Peyer's patch (tissue), 4 donors: ENCODE results near the gene GEN1. TPM values are rescaled to one million over a fixed set of nuclear protein-coding genes. Genes with fewer than 3 reads are reported as not detected.

Experiments
- DNase-seq, 3 donors: peaks; one replicate each; pipeline ENCODE4 v3.0.0-alpha.2; 2017 to 2019
- H3K27ac ChIP-seq, 4 donors: fragments of 200-600 bp; sonication (generic); one replicate each; pipeline ENCODE4 v1.5.1; 2016 to 2019
- H3K27me3 ChIP-seq, 2 donors: fragments of 200-600 bp; sonication (generic); one replicate each; pipeline ENCODE4 v1.5.1; 2019
- H3K36me3 ChIP-seq, 3 donors: fragments of 200-600 bp; sonication (generic); one replicate each; pipeline ENCODE4 v1.5.1; 2016 to 2019
- H3K4me1 ChIP-seq, 4 donors: fragments of 200-600 bp; sonication (generic); one replicate each; pipeline ENCODE4 v1.5.1; 2016 to 2019
- H3K4me3 ChIP-seq, 4 donors: fragments of 200-600 bp; sonication (generic); 1 replicate in 3 of 4; 2 replicates in 1 of 4; pipeline ENCODE4 v1.5.1; 2016 to 2019; ENCODE audit warnings: mild to moderate bottlenecking in 1 of 4
- H3K9me3 ChIP-seq, 4 donors: fragments of 200-600 bp; sonication (generic); one replicate each; pipeline ENCODE4 v1.5.1; 2016 to 2019; ENCODE audit warnings: mild to moderate bottlenecking in 1 of 4
- POLR2A ChIP-seq, 2 donors: fragments of 450-650 bp; IDR thresholded peaks; one replicate each; pipeline ENCODE4 v1.5.1; 2017; ENCODE audit warnings: antibody characterized with exemption in 2 of 2, mild to moderate bottlenecking in 2 of 2, moderate library complexity in 2 of 2
- total RNA-seq, 4 donors: library from RNA; depleted of rRNA; stranded (reverse); fragments of >200 nt; gene quantifications; one replicate each; pipeline ENCODE4 v1.1.0, GENCODE V29; 2016
- TF ChIP-seq, protein P1 (sequence below), 6 experiments: fragments of 450-650 bp in 4 of 6; fragments of 200-600 bp in 2 of 6; sonication (generic) in 1 of 6; IDR thresholded peaks; one replicate each; pipeline ENCODE4 v1.5.1; 2017 to 2019; ENCODE audit warnings: antibody characterized with exemption in 6 of 6, mild to moderate bottlenecking in 3 of 6, moderate library complexity in 1 of 6

Gene GEN1
- total RNA-seq, 4 donors from 2014 or later: 16.8 to 40.2 (median 22.2) TPM

DNA sequence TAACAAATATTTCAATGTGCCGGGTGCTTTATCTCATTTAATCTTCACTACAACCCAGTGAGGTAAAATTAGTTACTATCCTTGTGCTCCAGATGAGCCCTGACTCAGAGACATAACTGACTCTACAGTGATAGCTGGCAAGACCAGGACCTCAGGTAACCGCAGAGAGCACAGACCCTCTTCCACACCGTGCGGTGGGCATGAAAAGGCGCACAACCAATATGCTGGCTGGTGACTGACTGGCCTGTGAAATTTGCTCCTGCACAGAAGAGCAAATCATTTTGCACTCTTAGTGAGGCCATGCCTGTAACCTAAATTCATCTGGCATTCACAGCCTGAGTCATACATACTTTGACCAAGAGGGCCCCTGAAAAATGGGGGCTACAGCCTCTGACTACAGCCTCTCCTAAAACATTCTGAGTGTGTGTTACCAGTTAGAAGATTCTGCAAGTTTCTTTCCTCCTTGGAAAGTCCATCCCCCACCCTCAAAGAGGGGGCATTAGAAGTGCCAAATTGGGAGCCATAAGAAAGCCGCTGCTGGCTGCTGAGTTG lies 39.9 kb downstream of the GEN1 start:
- Histone ChIP-seq H3K27me3 (no peaks in the 10 kb centered on the region), H3K36me3 (no peaks in the 10 kb centered on the region), H3K27ac (no peak overlapping the region), H3K4me1 (no peaks in the 10 kb centered on the region), H3K9me3 (no peaks in the 10 kb centered on the region), H3K4me3 (no peak overlapping the region)
- TF ChIP-seq, protein P1, sequence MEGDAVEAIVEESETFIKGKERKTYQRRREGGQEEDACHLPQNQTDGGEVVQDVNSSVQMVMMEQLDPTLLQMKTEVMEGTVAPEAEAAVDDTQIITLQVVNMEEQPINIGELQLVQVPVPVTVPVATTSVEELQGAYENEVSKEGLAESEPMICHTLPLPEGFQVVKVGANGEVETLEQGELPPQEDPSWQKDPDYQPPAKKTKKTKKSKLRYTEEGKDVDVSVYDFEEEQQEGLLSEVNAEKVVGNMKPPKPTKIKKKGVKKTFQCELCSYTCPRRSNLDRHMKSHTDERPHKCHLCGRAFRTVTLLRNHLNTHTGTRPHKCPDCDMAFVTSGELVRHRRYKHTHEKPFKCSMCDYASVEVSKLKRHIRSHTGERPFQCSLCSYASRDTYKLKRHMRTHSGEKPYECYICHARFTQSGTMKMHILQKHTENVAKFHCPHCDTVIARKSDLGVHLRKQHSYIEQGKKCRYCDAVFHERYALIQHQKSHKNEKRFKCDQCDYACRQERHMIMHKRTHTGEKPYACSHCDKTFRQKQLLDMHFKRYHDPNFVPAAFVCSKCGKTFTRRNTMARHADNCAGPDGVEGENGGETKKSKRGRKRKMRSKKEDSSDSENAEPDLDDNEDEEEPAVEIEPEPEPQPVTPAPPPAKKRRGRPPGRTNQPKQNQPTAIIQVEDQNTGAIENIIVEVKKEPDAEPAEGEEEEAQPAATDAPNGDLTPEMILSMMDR (IDR thresholded peaks at IDR 0.05): no peak
- TF ChIP-seq POLR2A (IDR thresholded peaks at IDR 0.05): no peak
- no peak for DNase-seq

DNA sequence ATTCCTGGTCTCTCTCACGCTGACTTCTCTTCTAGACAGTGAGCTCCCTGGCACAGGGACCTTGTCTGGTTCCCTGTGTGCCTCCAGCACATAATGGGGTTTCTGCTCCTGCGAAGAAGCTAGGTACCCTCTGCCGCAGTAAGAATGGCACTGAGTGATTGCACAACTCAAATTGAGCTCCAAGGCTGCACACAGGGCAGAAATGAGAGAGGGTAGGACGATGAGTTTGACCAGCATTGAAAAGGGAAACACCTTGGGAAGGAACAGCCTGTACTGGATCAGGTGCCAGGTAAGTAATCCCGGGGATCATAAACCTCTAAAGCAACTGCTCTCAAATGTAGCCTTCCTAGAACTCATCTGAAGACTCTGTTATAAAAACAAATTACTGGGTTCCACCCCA lies 41.4 kb downstream of the GEN1 start:
- Histone ChIP-seq H3K4me1 (peaks cover 0 to 8% (median 0%) of the 10 kb centered on the region in 4 donors), H3K4me3 (no peak overlapping the region), H3K36me3 (no peaks in the 10 kb centered on the region), H3K27ac (no peak overlapping the region), H3K9me3 (no peaks in the 10 kb centered on the region), H3K27me3 (no peaks in the 10 kb centered on the region)
- no peak for TF ChIP-seq POLR2A (IDR thresholded peaks at IDR 0.05)
- TF ChIP-seq, protein P1 (IDR thresholded peaks at IDR 0.05): no peak
- DNase-seq: no peak

DNA sequence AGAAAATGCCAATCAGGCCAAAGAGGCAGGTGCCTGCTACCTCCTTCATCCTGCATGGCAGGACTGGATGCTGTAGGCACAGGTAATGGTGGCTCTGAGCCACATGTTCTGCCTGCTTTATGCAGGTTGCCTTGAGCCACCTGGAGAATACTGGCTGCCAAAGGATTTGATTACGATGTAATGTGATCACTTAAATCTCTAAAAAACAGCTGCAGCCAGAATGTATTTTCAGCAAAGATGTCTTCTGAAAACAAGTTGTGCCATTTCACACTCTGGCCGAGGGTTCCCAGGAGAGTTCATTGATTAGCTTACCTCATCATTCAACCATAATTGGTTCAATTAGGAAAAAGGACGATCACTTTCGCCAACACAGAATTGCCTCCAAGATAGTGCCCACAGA lies 44.4 kb downstream of the GEN1 start:
- peaks cover 0 to 9% (median 0%) of the 10 kb centered on the region in 4 donors for H3K4me1 ChIP-seq
- no peaks in the 10 kb centered on the region for H3K36me3 ChIP-seq
- H3K4me3 ChIP-seq: no peak overlapping the region
- no peaks in the 10 kb centered on the region for H3K9me3 ChIP-seq
- no peak overlapping the region for H3K27ac ChIP-seq
- no peaks in the 10 kb centered on the region for H3K27me3 ChIP-seq
- DNase-seq: no peak
- no peak for TF ChIP-seq POLR2A (IDR thresholded peaks at IDR 0.05)
- TF ChIP-seq, protein P1 (IDR thresholded peaks at IDR 0.05): no peak

DNA sequence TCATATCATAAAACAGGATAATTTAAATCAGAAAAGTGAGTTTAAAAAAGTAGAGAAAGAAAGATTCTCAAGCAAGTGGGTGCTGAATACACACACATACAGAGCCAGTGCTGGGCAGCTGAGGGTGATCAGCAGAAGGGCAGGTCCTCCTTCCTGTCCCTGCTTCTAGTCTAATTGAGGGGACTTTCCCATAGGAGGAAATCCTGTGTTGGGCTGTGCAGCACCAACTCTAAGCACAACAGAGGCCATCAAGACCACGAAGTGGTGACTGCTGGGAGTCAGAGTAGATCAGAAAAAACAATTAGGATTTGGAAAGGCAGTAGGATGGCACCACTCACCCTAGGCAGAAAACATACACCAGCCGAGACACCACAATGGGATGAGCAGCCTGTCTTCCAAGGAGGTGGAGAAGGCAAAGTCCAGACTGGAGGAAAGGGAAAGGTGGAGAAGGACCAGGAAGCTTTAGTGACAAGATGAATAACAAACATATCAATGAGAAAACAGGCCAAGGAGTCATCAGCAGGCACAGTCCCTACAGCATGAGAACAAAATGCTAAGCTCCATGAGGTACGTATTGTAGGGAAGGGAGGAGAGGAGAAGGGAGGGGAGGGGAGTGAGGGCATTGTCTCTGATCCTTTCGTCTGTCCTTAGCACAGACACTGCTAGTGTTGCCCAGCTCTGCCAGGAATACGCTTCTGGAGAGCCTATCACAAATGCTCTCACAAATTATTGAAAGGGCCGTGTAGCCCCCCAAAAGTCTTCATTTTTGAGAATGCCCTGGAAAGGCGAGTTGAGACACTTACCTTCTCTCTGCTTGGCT lies 45.6 kb downstream of the GEN1 start:
- Histone ChIP-seq H3K36me3 (no peaks in the 10 kb centered on the region), H3K27me3 (no peaks in the 10 kb centered on the region), H3K4me1 (peaks cover 0 to 9% (median 0%) of the 10 kb centered on the region in 4 donors), H3K27ac (no peak overlapping the region), H3K4me3 (no peak overlapping the region), H3K9me3 (no peaks in the 10 kb centered on the region)
- DNase-seq: no peak
- TF ChIP-seq, protein P1 (IDR thresholded peaks at IDR 0.05): no peak
- no peak for TF ChIP-seq POLR2A (IDR thresholded peaks at IDR 0.05)

DNA sequence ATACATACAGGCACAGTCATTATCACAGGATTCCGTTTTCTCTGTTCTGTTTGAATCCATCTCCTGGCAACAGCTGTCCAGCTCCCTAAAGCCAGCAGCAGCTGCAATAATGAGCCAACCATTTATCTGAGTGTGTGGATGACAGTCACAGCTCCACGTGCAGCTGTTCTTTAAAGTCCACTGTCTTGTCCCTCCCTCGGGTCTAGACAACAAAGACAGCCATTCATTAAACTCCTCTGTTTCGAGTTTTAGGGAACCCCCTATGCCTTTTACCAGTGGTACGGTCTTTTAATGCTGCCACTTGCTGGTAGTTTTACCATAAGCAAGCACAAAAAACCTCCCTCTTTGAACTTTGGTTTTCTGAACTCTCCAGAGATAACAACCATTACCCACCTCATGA lies 46.3 kb downstream of the GEN1 start:
- Histone ChIP-seq H3K27ac (no peak overlapping the region), H3K27me3 (no peaks in the 10 kb centered on the region), H3K4me1 (peaks cover 0 to 9% (median 0%) of the 10 kb centered on the region in 4 donors), H3K9me3 (no peaks in the 10 kb centered on the region), H3K36me3 (no peaks in the 10 kb centered on the region), H3K4me3 (no peak overlapping the region)
- TF ChIP-seq, protein P1 (IDR thresholded peaks at IDR 0.05): no peak
- TF ChIP-seq POLR2A (IDR thresholded peaks at IDR 0.05): no peak
- no peak for DNase-seq
